Naive thymus-derived CD8-positive, alpha-beta T cell (primary cell): ENCODE measurements around the gene ETFRF1. TPM values are rescaled to one million over a fixed set of nuclear protein-coding genes. Genes with fewer than 3 reads are reported as not detected.

Experiments used
- ATAC-seq, 2 donors: fragments of 150-1000 bp; cut with Tn5 transposase in 1 of 2; sonication (Bioruptor Pico), chemical (Tn5 transposase) in 1 of 2; 1 replicate in 1 of 2; 2 replicates in 1 of 2; pipeline ENCODE4 v1.10.0; 2021; ENCODE audit warnings: mild to moderate bottlenecking in 2 of 2, moderate library complexity in 2 of 2
- POLR2A ChIA-PET: fragments of 350-600 bp; sonication (Branson Sonifier 250); formaldehyde crosslinking; loops from one replicate; lab custom pipeline; 2021; ENCODE audit warnings: antibody characterized with exemption; lab: Charles Lee
- DNase-seq, 10 donors: peaks; one replicate each; pipeline versions ENCODE4 v3.0.0 to v3.0.0-alpha.2; 2020 to 2022
- H3K27ac Mint-ChIP-seq, 10 donors: one replicate each; pipeline ENCODE4 v1.8.0; 2020 to 2022; ENCODE audit warnings: mild to moderate bottlenecking in 10 of 10, mixed read lengths in 10 of 10, moderate library complexity in 4 of 10, inconsistent platforms in 1 of 10
- H3K27me3 Mint-ChIP-seq, 5 donors: one replicate each; pipeline ENCODE4 v1.8.0; 2021 to 2022; ENCODE audit warnings: mixed read lengths in 5 of 5
- H3K36me3 Mint-ChIP-seq, 3 donors: one replicate each; pipeline ENCODE4 v1.8.0; 2020 to 2022; ENCODE audit warnings: mixed read lengths in 3 of 3, mild to moderate bottlenecking in 2 of 3, inconsistent platforms in 1 of 3
- H3K4me1 Mint-ChIP-seq, 4 donors: one replicate each; pipeline ENCODE4 v1.8.0; 2021 to 2022; ENCODE audit warnings: mixed read lengths in 4 of 4
- H3K4me3 Mint-ChIP-seq, 10 donors: one replicate each; pipeline ENCODE4 v1.8.0; 2020 to 2022; ENCODE audit warnings: mild to moderate bottlenecking in 10 of 10, mixed read lengths in 10 of 10, moderate library complexity in 6 of 10, inconsistent platforms in 1 of 10
- H3K9me3 Mint-ChIP-seq, 9 donors: one replicate each; pipeline ENCODE4 v1.8.0; 2020 to 2022; ENCODE audit warnings: mixed read lengths in 9 of 9, mild to moderate bottlenecking in 3 of 9, inconsistent platforms in 1 of 9, moderate library complexity in 1 of 9
- polyA plus RNA-seq, 3 donors: library from polyadenylated mRNA; unstranded; fragments of 300-500 nt; fragmentation: Illumina TruSeq; gene quantifications; one replicate each; pipeline ENCODE4 v1.2.3, GENCODE V29; 2021
- total RNA-seq, 8 experiments: library from RNA in 2 of 8; stranded (reverse) in 2 of 8; gene quantifications; one replicate each; pipeline ENCODE4 v1.2.3 and lab custom pipeline; 2021 to 2026

The ETFRF1 gene
- total and polyA plus RNA-seq, 5 experiments from 2014 or later, result 39.8 to 53.5 (median 40.8) TPM

- Mint-ChIP-seq H3K27me3 (no peaks in the 10 kb centered on the region), H3K9me3 (peaks cover 0 to 7% (median 0%) of the 10 kb centered on the region in 9 donors), H3K4me3 (peak overlapping the region in 1 of 10 donors; percentile 23), H3K27ac (peak overlapping the region in 2 of 10 donors; percentile 85 to 96), H3K36me3 (no peaks in the 10 kb centered on the region), H3K4me1 (peaks cover 8 to 14% (median 13%) of the 10 kb centered on the region in 4 donors)
- POLR2A ChIA-PET, result interaction anchor here (1.8 kb wide), 1 partner anchor 8 kb away, joined by 10 read pairs; the partner anchor contains the start of genes DNAI7 and ETFRF1
- ATAC-seq (no peak), DNase-seq (no peak)
Measured at GRCh38 chr12:25187781-25188180, 7.3 kb upstream of the ETFRF1 start.

GRCh38 chr12:25189656-25190055 is 5.4 kb upstream of the ETFRF1 start:
- Mint-ChIP-seq H3K27ac (no peak overlapping the region), H3K36me3 (no peaks in the 10 kb centered on the region), H3K27me3 (no peaks in the 10 kb centered on the region), H3K9me3 (no peaks in the 10 kb centered on the region), H3K4me1 (peaks cover 8 to 21% (median 17%) of the 10 kb centered on the region in 4 donors), H3K4me3 (no peak overlapping the region)
- POLR2A ChIA-PET, result no interaction called here
- ATAC-seq, result no peak
- DNase-seq, result no peak

- H3K36me3 Mint-ChIP-seq, result peaks cover 0 to 2% (median 0%) of the 10 kb centered on the region in 3 donors
- H3K9me3 Mint-ChIP-seq, result no peaks in the 10 kb centered on the region
- H3K4me3 Mint-ChIP-seq, result no peak overlapping the region
- DNase-seq, result no peak
- POLR2A ChIA-PET, result interaction anchor here (1.1 kb wide), 1 partner anchor 187 kb away, joined by 3 read pairs; no protein-coding TSS in a partner anchor
- no peaks in the 10 kb centered on the region for H3K27me3 Mint-ChIP-seq
- H3K4me1 Mint-ChIP-seq, result peaks cover 18 to 32% (median 24%) of the 10 kb centered on the region in 4 donors
- peak overlapping the region in 1 of 10 donors; percentile 32 for H3K27ac Mint-ChIP-seq
- ATAC-seq, result no peak
Measured at GRCh38 chr12:25190793-25191192, 4.2 kb upstream of the ETFRF1 start.

GRCh38 chr12:25194214-25194613 is 823 bp upstream of the ETFRF1 start:
- H3K27ac Mint-ChIP-seq, result peak overlapping the region; percentile 97 to 100 (median 100)
- H3K4me1 Mint-ChIP-seq, result peaks cover 15 to 33% (median 30%) of the 10 kb centered on the region in 4 donors
- H3K4me3 Mint-ChIP-seq, result peak overlapping the region; percentile 92 to 99 (median 98)
- no peaks in the 10 kb centered on the region for H3K27me3 Mint-ChIP-seq
- peaks cover 0 to 7% (median 0%) of the 10 kb centered on the region in 3 donors for H3K36me3 Mint-ChIP-seq
- no peak for ATAC-seq
- POLR2A ChIA-PET, result interaction anchor here (1.0 to 1.6 kb wide), 6 partner anchors 10 to 190 kb away, joined by 3 to 10 read pairs (median 4); a partner anchor contains a TSS
- H3K9me3 Mint-ChIP-seq, result no peaks in the 10 kb centered on the region
- DNase-seq, result peak in 1 of 10 donors; percentile 9

GRCh38 chr12:25194722-25195055 is 348 bp upstream of the ETFRF1 start:
- ATAC-seq (no peak), DNase-seq (no peak)
- H3K27me3 Mint-ChIP-seq, result no peaks in the 10 kb centered on the region
- peaks cover 15 to 35% (median 32%) of the 10 kb centered on the region in 4 donors for H3K4me1 Mint-ChIP-seq
- H3K9me3 Mint-ChIP-seq, result no peaks in the 10 kb centered on the region
- peaks cover 0 to 10% (median 2%) of the 10 kb centered on the region in 3 donors for H3K36me3 Mint-ChIP-seq
- H3K27ac Mint-ChIP-seq, result peak overlapping the region; percentile 97 to 100 (median 100)
- POLR2A ChIA-PET, result interaction anchor here (1.0 to 2.3 kb wide), 8 partner anchors 8 to 189 kb away, joined by 3 to 10 read pairs (median 5); partner anchors contain the start of gene KRAS
- peak overlapping the region; percentile 92 to 99 (median 98) for H3K4me3 Mint-ChIP-seq

- Mint-ChIP-seq H3K4me1 (peaks cover 27 to 60% (median 48%) of the 10 kb centered on the region in 4 donors), H3K36me3 (peaks cover 0 to 17% (median 10%) of the 10 kb centered on the region in 3 donors), H3K27ac (peak overlapping the region in 9 of 10 donors; percentile 3 to 86 (median 63)), H3K9me3 (no peaks in the 10 kb centered on the region), H3K4me3 (peak overlapping the region in 1 of 10 donors; percentile 26), H3K27me3 (no peaks in the 10 kb centered on the region)
- POLR2A ChIA-PET, result interaction anchor here (1.1 kb wide), 1 partner anchor 181 kb away, joined by 3 read pairs; no protein-coding TSS in a partner anchor
- no peak for ATAC-seq
- no peak for DNase-seq
Measured at GRCh38 chr12:25197608-25198007, 2.6 kb downstream of the ETFRF1 start.

- peaks cover 22 to 48% (median 42%) of the 10 kb centered on the region in 4 donors for H3K4me1 Mint-ChIP-seq
- H3K36me3 Mint-ChIP-seq, result peaks cover 0 to 32% (median 10%) of the 10 kb centered on the region in 3 donors
- H3K9me3 Mint-ChIP-seq, result no peaks in the 10 kb centered on the region
- no peak overlapping the region for H3K4me3 Mint-ChIP-seq
- H3K27ac Mint-ChIP-seq, result peak overlapping the region in 5 of 10 donors; percentile 14 to 69 (median 47)
- no peaks in the 10 kb centered on the region for H3K27me3 Mint-ChIP-seq
- POLR2A ChIA-PET, result no interaction called here
- ATAC-seq (no peak), DNase-seq (no peak)
Measured at GRCh38 chr12:25200703-25201102, 5.7 kb downstream of the ETFRF1 start.

- no peaks in the 10 kb centered on the region for H3K9me3 Mint-ChIP-seq
- peaks cover 24 to 44% (median 36%) of the 10 kb centered on the region in 4 donors for H3K4me1 Mint-ChIP-seq
- H3K4me3 Mint-ChIP-seq, result no peak overlapping the region
- ATAC-seq (peak in 1 of 2 donors; percentile 33), DNase-seq (no peak)
- peaks cover 0 to 45% (median 15%) of the 10 kb centered on the region in 3 donors for H3K36me3 Mint-ChIP-seq
- H3K27ac Mint-ChIP-seq, result peak overlapping the region in 9 of 10 donors; percentile 19 to 83 (median 65)
- H3K27me3 Mint-ChIP-seq, result no peaks in the 10 kb centered on the region
- POLR2A ChIA-PET, result no interaction called here
Measured at GRCh38 chr12:25202137-25202536, 7.1 kb downstream of the ETFRF1 start.

GRCh38 chr12:25207411-25207810 is 12.4 kb downstream of the ETFRF1 start:
- peak overlapping the region in 3 of 10 donors; percentile 36 to 84 (median 40) for H3K27ac Mint-ChIP-seq
- ATAC-seq (no peak), DNase-seq (no peak)
- H3K9me3 Mint-ChIP-seq, result no peaks in the 10 kb centered on the region
- no peaks in the 10 kb centered on the region for H3K27me3 Mint-ChIP-seq
- no peak overlapping the region for H3K4me3 Mint-ChIP-seq
- H3K4me1 Mint-ChIP-seq, result peaks cover 8 to 17% (median 11%) of the 10 kb centered on the region in 4 donors
- POLR2A ChIA-PET, result no interaction called here
- peaks cover 0 to 54% (median 6%) of the 10 kb centered on the region in 3 donors for H3K36me3 Mint-ChIP-seq

GRCh38 chr12:25207846-25208245 is 12.8 kb downstream of the ETFRF1 start:
- no peaks in the 10 kb centered on the region for H3K27me3 Mint-ChIP-seq
- ATAC-seq, result no peak
- H3K4me3 Mint-ChIP-seq, result no peak overlapping the region
- H3K4me1 Mint-ChIP-seq, result peaks cover 5 to 16% (median 8%) of the 10 kb centered on the region in 4 donors
- peak overlapping the region in 2 of 10 donors; percentile 36 to 40 for H3K27ac Mint-ChIP-seq
- DNase-seq, result no peak
- H3K36me3 Mint-ChIP-seq, result peaks cover 0 to 54% (median 6%) of the 10 kb centered on the region in 3 donors
- POLR2A ChIA-PET, result no interaction called here
- H3K9me3 Mint-ChIP-seq, result no peaks in the 10 kb centered on the region

- Mint-ChIP-seq H3K27me3 (no peaks in the 10 kb centered on the region), H3K4me3 (no peak overlapping the region), H3K27ac (peak overlapping the region in 1 of 10 donors; percentile 58), H3K9me3 (no peaks in the 10 kb centered on the region), H3K4me1 (peaks cover 3 to 9% (median 5%) of the 10 kb centered on the region in 4 donors), H3K36me3 (peaks cover 0 to 49% (median 6%) of the 10 kb centered on the region in 3 donors)
- POLR2A ChIA-PET, result interaction anchor here (0.6 to 0.8 kb wide), 2 partner anchors 26 to 42 kb away, joined by 3 read pairs; partner anchors contain the start of gene KRAS
- DNase-seq (no peak), ATAC-seq (no peak)
Measured at GRCh38 chr12:25208554-25208953, 13.5 kb downstream of the ETFRF1 start.

GRCh38 chr12:25213338-25213737 is 18.3 kb downstream of the ETFRF1 start:
- no peaks in the 10 kb centered on the region for H3K27me3 Mint-ChIP-seq
- H3K4me1 Mint-ChIP-seq, result peaks cover 0 to 7% (median 4%) of the 10 kb centered on the region in 4 donors
- no peak overlapping the region for H3K27ac Mint-ChIP-seq
- H3K9me3 Mint-ChIP-seq, result no peaks in the 10 kb centered on the region
- no peak for DNase-seq
- H3K4me3 Mint-ChIP-seq, result no peak overlapping the region
- no peak for ATAC-seq
- POLR2A ChIA-PET, result interaction anchor here (0.6 kb wide), 1 partner anchor 15 kb away, joined by 10 read pairs; no protein-coding TSS in a partner anchor
- peaks cover 0 to 37% (median 5%) of the 10 kb centered on the region in 3 donors for H3K36me3 Mint-ChIP-seq

GRCh38 chr12:25236190-25236589 is 41.2 kb downstream of the ETFRF1 start:
- Mint-ChIP-seq H3K4me3 (no peak overlapping the region), H3K4me1 (peaks cover 13 to 28% (median 17%) of the 10 kb centered on the region in 4 donors), H3K9me3 (no peaks in the 10 kb centered on the region), H3K36me3 (peaks cover 11 to 65% (median 14%) of the 10 kb centered on the region in 3 donors), H3K27me3 (no peaks in the 10 kb centered on the region), H3K27ac (peak overlapping the region in 2 of 10 donors; percentile 31 to 68)
- DNase-seq (no peak), ATAC-seq (no peak)
- POLR2A ChIA-PET, result no interaction called here
